ENCODE measurements around the gene CHCHD6. TPM values are rescaled to one million over a fixed set of nuclear protein-coding genes. Genes with fewer than 3 reads are reported as not detected.
A peak's percentile ranks its signal among the peaks of the same experiment; 100 is the strongest.

Gene CHCHD6
- total and polyA plus RNA-seq, 2 of the 4 experiments (the other 2 are of a cell fraction): 18.8 to 28.9 TPM

DNA sequence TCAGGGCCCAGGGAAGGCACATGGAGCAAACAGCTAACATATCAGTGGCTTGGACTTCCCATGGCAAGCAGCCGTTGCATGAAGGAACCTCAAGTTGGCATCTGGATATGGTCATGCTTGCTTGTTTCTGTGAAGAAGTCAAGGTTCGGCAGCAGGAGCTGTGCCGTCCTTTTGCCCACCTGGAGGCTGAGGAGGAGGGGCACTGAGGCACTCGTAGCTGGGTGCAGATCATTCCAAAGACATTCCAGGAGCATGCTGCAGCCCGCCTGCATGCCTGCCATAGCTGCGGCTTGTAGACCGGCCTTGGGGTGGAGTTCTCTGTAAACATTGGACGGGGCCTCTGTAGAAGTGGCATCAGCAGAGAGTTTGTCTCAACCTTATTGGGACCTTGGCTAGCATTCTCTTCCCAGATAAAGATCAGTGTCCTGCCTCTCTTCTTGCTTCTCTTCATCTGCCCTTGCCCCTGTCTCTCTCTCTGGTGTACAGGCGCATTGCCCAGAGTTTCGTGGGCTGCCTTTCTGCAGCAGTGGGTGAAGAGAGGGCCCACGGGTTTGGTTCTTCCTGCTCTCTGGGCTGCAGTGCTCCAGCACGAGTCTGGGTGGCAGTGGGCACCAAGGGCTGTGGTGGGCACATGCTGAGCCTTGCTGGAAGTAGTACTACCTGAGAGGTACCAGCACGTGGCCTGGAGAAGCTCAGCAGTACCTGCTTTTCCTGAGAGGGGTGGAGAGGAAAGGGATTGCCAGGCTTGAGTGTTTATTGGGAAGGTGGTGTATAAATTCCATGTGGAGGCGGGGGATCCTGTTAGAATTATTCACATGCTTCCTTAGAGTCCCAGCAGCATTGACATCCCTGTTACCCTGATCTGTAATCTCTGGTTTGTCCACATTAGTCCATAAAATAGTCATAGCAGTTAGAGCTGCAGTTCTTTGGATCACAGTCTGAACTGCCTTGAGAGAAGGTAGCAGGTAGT lies 49.4 kb downstream of the CHCHD6 start:
- Histone ChIP-seq H2AFZ (replicated peaks; ENCODE audit: low read length, poor library complexity) (peak overlapping the region; percentile 73), H3K27me3 (ENCODE audit: control insufficient read depth, insufficient read depth, low read length) (no peaks in the 10 kb centered on the region), H3K4me2 (ENCODE audit: low read depth, low read length) (peak overlapping the region; percentile 50), H4K20me1 (ENCODE audit: insufficient read depth, low read length) (no peaks in the 10 kb centered on the region), H3K14ac (replicated peaks; ENCODE audit: low read depth, low read length) (peak overlapping the region; percentile 65), H4K5ac (ENCODE audit: low read depth, low read length) (peak overlapping the region; percentile 91), H3K36me3 (ENCODE audit: control insufficient read depth, insufficient read depth, low read length) (no peaks in the 10 kb centered on the region), H2BK20ac (ENCODE audit: low read depth, low read length) (peak overlapping the region; percentile 82), H3K79me1 (ENCODE audit: low read depth in 1 of 2, low read length in 2 of 2) (peaks cover 3 to 10% of the 10 kb centered on the region in 2 experiments; a peak in 3 of 4 replicates), H3K9ac (ENCODE audit: low read depth, low read length) (no peak overlapping the region), H2BK15ac (ENCODE audit: low read depth, low read length) (peak overlapping the region; percentile 76; the same call in 1 of the 3 replicates), H3K23ac (ENCODE audit: low read depth, low read length) (peak overlapping the region; percentile 74), H3K56ac (ENCODE audit: extremely low read depth, insufficient read depth, low read length) (no peak overlapping the region; the same call in 1 of the 2 replicates), H2AK9ac (replicated peaks; ENCODE audit: low read depth, low read length, poor library complexity) (peak overlapping the region; percentile 84), H3K4me1 (ENCODE audit: control insufficient read depth, insufficient read depth, low read length) (peaks cover 17% of the 10 kb centered on the region), H4K8ac (ENCODE audit: low read depth in 2 of 2, low read length in 2 of 2) (peak overlapping the region; percentile 54 to 78; a peak in 3 of 4 replicates), H3K4ac (ENCODE audit: low read depth, low read length) (peak overlapping the region; percentile 91), H2BK5ac (ENCODE audit: low read depth, low read length, poor library complexity, severe bottlenecking) (peak overlapping the region; percentile 80), H3K18ac (ENCODE audit: low read depth, low read length) (peak overlapping the region; percentile 75), H3K9me1 (ENCODE audit: insufficient read depth, low read length) (peaks cover 10% of the 10 kb centered on the region; the same call in 1 of the 2 replicates), H3K27ac (ENCODE audit: insufficient read depth, low read length) (peak overlapping the region; percentile 54), H3K4me3 (ENCODE audit: insufficient read depth, low read depth, low read length) (no peak overlapping the region), H2AK5ac (ENCODE audit: low read depth, low read length) (peak overlapping the region; percentile 63; the same call in 1 of the 2 replicates), H2BK120ac (ENCODE audit: low read depth, low read length) (peak overlapping the region; percentile 88), H4K91ac (ENCODE audit: insufficient read depth, low read depth, low read length) (peak overlapping the region; percentile 92), H3K9me3 (ENCODE audit: control insufficient read depth, insufficient read depth, low read length) (no peaks in the 10 kb centered on the region)
- ChIA-PET POLR2A (ENCODE audit: unreplicated experiment) (interaction anchor here (0.6 to 1.4 kb wide), 2 partner anchors 89 to 97 kb away, joined by 4 to 8 read pairs; no protein-coding TSS in a partner anchor), CTCF (interaction anchor here (0.6 to 2.6 kb wide), 11 partner anchors 10 to 795 kb away, joined by 3 to 14 read pairs (median 3); partner anchors contain the start of gene PLXNA1)
- peak; percentile 63 for DNase-seq
- BruUV-seq (replicated peaks): no TSS peak
- TF ChIP-seq CHD1 (IDR thresholded peaks at IDR 0.05; ENCODE audit: low read depth, low read length) (no peak), CEBPB (IDR thresholded peaks at IDR 0.05; ENCODE audit: low read depth, low read length) (no peak), BHLHE40 (IDR thresholded peaks at IDR 0.05; ENCODE audit: low read depth, low read length) (no peak), MAZ (IDR thresholded peaks at IDR 0.05; ENCODE audit: borderline replicate concordance, low read depth, low read length) (no peak; the same call in 1 of the 2 replicates), RFX5 (IDR thresholded peaks at IDR 0.05; ENCODE audit: low read depth, low read length) (no peak), FOS (IDR thresholded peaks at IDR 0.05; ENCODE audit: low read depth, low read length) (no peak), RAD21 (IDR thresholded peaks at IDR 0.05; ENCODE audit: low read length) (0 out of 2 replicates have a peak, but pooled peaks have one; percentile 20), MXI1 (IDR thresholded peaks at IDR 0.05; ENCODE audit: borderline replicate concordance, low read depth, low read length) (0 out of 2 replicates have a peak, but pooled peaks have one; percentile 24), NFE2L2 (IDR thresholded peaks at IDR 0.05; ENCODE audit: low read depth, low read length) (no peak), POLR2A (IDR thresholded peaks at IDR 0.05; ENCODE audit: low read depth, low read length) (no peak)
- TF ChIP-seq, protein P1, sequence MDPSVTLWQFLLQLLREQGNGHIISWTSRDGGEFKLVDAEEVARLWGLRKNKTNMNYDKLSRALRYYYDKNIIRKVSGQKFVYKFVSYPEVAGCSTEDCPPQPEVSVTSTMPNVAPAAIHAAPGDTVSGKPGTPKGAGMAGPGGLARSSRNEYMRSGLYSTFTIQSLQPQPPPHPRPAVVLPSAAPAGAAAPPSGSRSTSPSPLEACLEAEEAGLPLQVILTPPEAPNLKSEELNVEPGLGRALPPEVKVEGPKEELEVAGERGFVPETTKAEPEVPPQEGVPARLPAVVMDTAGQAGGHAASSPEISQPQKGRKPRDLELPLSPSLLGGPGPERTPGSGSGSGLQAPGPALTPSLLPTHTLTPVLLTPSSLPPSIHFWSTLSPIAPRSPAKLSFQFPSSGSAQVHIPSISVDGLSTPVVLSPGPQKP (IDR thresholded peaks at IDR 0.05; ENCODE audit: borderline replicate concordance, low read depth, low read length): no peak
- peak; percentile 84 for ATAC-seq (ENCODE audit: low read depth)
- dilution Hi-C loops (cut with HindIII; ENCODE audit: low sequenced_read_pairs, unreplicated experiment): no loop called here
- WGBS, 2 experiments (ENCODE audit: extremely low coverage in 2 of 2, insufficient read length in 1 of 2): 68% methylated on average over 7 of the region's 14 CpGs; no CpG with 5 or more reads in 1 of the 2 experiments
- intact Hi-C loops (cut with micrococcal nuclease): loop anchor here (1.0 to 5.0 kb wide), 4 partner anchors 75 to 231 kb away; partner anchors contain the start of gene CHST13
- in situ Hi-C loops (cut with MboI; ENCODE audit: low sequenced_read_pairs): loop anchor here (5.0 to 10.0 kb wide), 2 partner anchors 229 to 701 kb away; partner anchors contain the start of gene PLXNA1

Data from IMR-90 (cell line).